ENCODE data around the gene TP53RK.
A peak's percentile ranks its signal among the peaks of the same experiment; 100 is the strongest.

Gene TP53RK

GRCh38 chr20:46689082-46689753, at the start of gene TP53RK:
Gene TP53RK (minus strand): TSS chr20:46689444. CDS start chr20:46689414, 30 bp downstream.
- DNase-seq: peak; percentile 60 to 98 (median 91)

GRCh38 chr20:46735436-46735835, 46.2 kb upstream of the TP53RK start:
- DNase-seq: no peak

GRCh38 chr20:46731770-46732169, 42.5 kb upstream of the TP53RK start:
- DNase-seq: no peak

GRCh38 chr20:46725186-46726165, 36.2 kb upstream of the TP53RK start:
- no peak for DNase-seq

GRCh38 chr20:46724343-46724959, 35.2 kb upstream of the TP53RK start:
- no peak for DNase-seq

- DNase-seq: no peak
Observed at GRCh38 chr20:46723039-46723438, 33.8 kb upstream of the TP53RK start.

- DNase-seq: no peak
Observed at GRCh38 chr20:46722450-46722849, 33.2 kb upstream of the TP53RK start.

- no peak for DNase-seq
Observed at GRCh38 chr20:46721476-46721875, 32.2 kb upstream of the TP53RK start.

GRCh38 chr20:46720776-46721425, 31.7 kb upstream of the TP53RK start:
- DNase-seq: no peak

GRCh38 chr20:46720019-46720418, 30.8 kb upstream of the TP53RK start:
- DNase-seq: no peak

GRCh38 chr20:46717818-46718541, 28.7 kb upstream of the TP53RK start:
- DNase-seq: no peak

- no peak for DNase-seq
Observed at GRCh38 chr20:46715292-46715756, 26.1 kb upstream of the TP53RK start.

- no peak for DNase-seq
Observed at GRCh38 chr20:46713957-46714834, 25.0 kb upstream of the TP53RK start.

- no peak for DNase-seq
Observed at GRCh38 chr20:46712056-46712636, 22.9 kb upstream of the TP53RK start.

GRCh38 chr20:46710153-46710913, 21.1 kb upstream of the TP53RK start:
- no peak for DNase-seq

GRCh38 chr20:46709459-46710152, 20.4 kb upstream of the TP53RK start, which contains the start of gene SLC2A10:
Gene SLC2A10 (plus strand): TSS chr20:46709649. CDS start chr20:46709737, 88 bp downstream.
- peak in 25 of 51 donors; percentile 3 to 68 (median 35) for DNase-seq

- DNase-seq: no peak
Observed at GRCh38 chr20:46709055-46709458, 19.8 kb upstream of the TP53RK start.

Measured in hypothalamus (tissue), 51 donors.